ENCODE measurements around the gene RTP5. TPM values are rescaled to one million over a fixed set of nuclear protein-coding genes. Genes with fewer than 3 reads are reported as not detected.
"Not testable (repeated sequence)": the region's sequence is repeated elsewhere in the genome, so short reads cannot be mapped to it uniquely, and the experiment has no call there.

RTP5 gene
- 0.09 and 0.30 TPM in 2 replicates for total RNA-seq

DNA sequence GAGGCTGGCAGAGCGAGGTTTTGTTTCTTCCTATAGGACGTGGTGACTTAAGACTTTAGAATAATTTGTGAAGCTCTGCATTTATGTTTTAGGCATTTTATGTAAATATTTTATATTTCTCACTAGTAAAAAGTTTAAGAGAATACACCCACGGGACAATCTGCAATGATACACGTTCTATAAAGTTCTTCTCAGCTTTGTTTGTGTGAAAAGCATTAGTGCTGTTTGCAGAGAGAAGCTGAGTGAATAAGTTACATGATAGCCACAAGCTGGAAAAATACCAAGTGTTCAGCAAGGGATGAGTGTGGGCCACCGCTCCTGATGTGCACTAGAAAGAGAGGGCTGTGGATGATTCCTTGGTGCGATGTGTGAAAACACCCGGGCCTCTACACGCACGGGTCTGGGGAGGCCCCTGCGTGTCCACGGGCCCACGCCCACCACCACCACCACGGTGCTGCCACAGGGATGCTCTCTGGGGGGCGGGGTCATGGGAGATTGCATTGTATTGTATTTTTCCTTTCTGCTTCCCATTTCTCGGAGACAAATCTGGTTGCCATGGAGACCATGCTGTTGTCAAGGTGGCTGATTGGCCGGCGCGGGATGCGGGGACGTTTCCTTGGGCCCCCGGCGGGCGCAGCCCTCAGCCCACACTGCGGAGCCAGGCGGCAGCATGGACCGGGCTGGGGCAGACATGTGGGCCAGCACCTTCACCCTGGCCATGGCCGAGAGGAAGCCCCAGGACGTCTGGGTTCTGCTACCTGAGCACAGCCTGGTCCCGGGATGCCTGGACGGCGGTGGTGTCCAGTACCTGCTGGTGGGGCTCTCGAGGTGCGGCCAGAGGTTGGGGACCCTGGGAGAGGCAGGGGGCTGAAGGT is at the start of gene RTP5:
Gene RTP5, plus strand, starts transcription at position 643 of the 875 bp plus-strand sequence. Its CDS starts 28 bp downstream, at position 671.
- Mint-ChIP-seq H3K36me3 (ENCODE audit: low read depth) (peaks cover under 1% of the 10 kb centered on the region), H3K9me3 (peaks cover 3% of the 10 kb centered on the region), H3K27ac (no peak within 1 kb of the TSS), H3K4me1 (ENCODE audit: low read depth) (peaks cover 34% of the 10 kb centered on the region), H3K27me3 (ENCODE audit: low read depth) (peaks cover 15% of the 10 kb centered on the region), H3K4me3 (ENCODE audit: low read depth) (no peak within 1 kb of the TSS)
- no peak for DNase-seq (ENCODE audit: low spot score)
- intact Hi-C loops (cut with micrococcal nuclease), result no loop called here

DNA sequence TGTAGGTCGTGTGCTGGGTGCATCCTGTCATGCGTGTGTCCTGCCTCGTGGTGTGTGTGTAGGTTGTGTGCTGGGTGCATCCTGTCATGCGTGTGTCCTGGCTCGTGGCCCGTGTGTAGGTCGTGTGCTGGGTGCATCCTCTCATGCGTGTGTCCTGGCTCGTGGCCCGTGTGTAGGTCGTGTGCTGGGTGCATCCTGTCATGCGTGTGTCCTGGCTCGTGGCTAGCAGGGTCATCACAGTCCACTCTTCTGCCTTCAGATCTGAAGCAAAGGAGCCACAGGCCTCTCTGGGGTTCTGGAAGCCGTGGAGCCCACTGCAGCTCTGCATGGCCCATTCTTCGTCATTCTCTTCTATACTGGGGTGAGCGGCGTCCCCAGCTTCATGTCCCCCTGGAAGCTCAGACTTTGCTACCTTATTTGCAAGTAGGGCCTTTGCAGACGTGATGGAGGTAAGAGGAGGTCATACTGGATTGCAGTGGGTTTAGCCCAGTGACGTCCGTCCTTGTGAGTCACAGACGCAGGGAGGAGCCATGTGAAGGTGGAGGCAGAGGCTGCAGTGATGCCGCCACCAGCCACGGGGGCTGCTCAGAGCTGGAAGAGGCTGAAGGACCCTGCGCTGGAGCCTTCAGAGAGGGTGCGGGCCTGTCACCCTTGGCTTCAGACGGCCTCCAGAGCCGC is 49.4 kb upstream of the RTP5 start:
- H3K27me3 Mint-ChIP-seq (ENCODE audit: low read depth); H3K27ac Mint-ChIP-seq; H3K4me3 Mint-ChIP-seq (ENCODE audit: low read depth); intact Hi-C loops (cut with micrococcal nuclease); H3K36me3 Mint-ChIP-seq (ENCODE audit: low read depth); H3K4me1 Mint-ChIP-seq (ENCODE audit: low read depth): not testable (repeated sequence)
- H3K9me3 Mint-ChIP-seq, result peaks cover 16% of the 10 kb centered on the region
- peak; percentile 1 for DNase-seq (ENCODE audit: low spot score)

DNA sequence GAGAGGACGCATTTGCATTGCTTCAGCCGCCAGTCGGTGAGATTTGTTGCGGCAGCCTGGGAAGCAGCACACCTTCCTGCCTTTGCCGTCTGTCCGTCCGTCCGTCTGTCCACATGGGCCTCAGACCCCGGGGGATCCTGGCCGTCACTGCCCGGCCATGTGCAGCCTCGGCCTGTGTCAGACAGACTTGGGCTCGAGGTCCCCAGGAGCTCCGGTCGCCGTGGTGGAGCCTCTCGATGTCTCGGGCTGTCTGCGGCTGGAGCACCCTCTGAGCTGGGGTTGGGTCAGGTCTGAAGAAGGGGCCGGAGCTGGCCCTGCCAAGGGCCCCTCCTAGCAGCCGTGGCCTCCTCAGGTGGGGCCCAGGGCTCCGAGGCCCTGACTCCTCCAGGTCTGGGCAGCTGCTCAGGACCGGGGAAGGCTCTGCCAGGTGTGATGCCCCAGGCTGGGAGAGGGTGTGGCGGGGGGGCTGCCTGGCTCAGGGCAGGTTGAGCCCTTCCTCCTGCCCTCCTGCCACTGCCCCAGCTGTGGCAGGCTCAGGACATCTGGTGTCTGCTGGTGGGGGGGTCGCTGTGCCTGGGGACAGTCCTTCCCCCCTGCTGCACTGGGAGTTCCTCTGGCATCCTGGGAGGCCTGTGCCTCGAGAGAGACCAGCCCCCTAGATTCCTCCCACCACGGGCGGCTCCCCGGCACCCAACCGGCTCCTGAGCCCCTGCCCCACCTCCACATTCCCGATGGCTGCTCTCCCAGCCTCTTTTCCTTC is 48.7 kb upstream of the RTP5 start:
- intact Hi-C loops (cut with micrococcal nuclease), result no loop called here
- no peak overlapping the region for H3K4me3 Mint-ChIP-seq (ENCODE audit: low read depth)
- H3K9me3 Mint-ChIP-seq, result peaks cover 20% of the 10 kb centered on the region
- H3K27ac Mint-ChIP-seq, result no peak overlapping the region
- peaks cover 5% of the 10 kb centered on the region for H3K27me3 Mint-ChIP-seq (ENCODE audit: low read depth)
- peaks cover 3% of the 10 kb centered on the region for H3K36me3 Mint-ChIP-seq (ENCODE audit: low read depth)
- DNase-seq (ENCODE audit: low spot score), result peak; percentile 6
- peaks cover 8% of the 10 kb centered on the region for H3K4me1 Mint-ChIP-seq (ENCODE audit: low read depth)

DNA sequence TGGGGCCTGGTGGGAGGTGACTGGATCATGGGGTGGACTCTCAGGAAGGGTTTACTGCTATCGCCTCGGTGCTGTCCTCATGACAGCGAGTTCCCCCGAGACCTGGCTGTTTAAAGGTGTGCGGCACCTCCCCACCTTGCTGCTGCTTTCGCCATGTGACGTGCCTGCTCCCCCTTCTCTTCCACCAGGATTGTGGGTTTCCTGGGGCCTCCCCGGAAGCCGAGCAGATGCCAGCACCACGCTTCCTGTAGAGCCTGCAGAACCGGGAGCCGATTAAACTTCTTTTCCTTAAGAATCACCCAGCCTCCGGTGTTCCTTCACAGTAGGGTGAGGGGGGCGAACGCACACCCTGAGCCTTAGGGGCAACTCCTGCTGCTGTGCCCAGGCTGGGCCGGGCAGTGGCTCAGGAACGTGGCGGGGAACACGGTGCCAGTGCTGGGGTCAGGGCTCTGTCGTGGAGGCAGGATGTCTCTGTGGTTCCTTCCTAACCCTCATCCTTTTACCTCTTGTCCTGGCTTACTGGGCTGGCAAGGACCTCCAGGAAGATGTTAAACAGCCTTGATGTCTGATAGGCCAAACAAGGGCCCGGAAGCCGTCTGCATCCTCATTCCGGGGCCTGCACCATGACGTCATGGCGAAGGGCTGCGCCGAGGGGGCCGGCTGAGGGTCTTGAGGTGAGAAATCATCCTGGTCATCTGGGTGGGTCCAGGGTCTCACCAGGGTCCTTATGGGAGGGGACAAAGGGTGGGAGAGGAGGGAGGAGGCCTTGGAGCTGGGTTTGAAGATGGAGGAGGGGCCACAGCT is 47.9 kb upstream of the RTP5 start:
- Mint-ChIP-seq H3K9me3 (peaks cover 24% of the 10 kb centered on the region), H3K27me3 (ENCODE audit: low read depth) (peaks cover 5% of the 10 kb centered on the region), H3K4me1 (ENCODE audit: low read depth) (peaks cover 8% of the 10 kb centered on the region), H3K4me3 (ENCODE audit: low read depth) (no peak overlapping the region), H3K27ac (no peak overlapping the region), H3K36me3 (ENCODE audit: low read depth) (peaks cover 3% of the 10 kb centered on the region)
- intact Hi-C loops (cut with micrococcal nuclease), result no loop called here
- DNase-seq (ENCODE audit: low spot score), result peak; percentile 4

DNA sequence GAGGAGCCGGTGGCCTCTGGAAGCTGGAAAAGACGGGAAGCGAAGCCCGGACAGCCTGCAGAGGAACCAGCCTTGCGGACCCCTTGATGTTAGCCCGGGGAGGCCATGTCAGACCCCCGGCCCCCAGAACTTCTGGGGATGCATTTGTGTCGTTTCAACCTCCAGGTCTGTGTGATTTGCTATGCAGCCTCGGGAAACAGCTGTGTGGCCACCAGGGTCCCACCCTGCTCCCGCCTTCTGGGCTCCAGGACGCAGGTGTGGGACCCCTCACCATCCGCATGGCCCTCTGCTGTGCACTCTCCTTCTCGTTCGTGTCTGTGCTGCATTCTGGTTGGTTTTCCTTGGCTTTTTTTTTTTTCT is 47.3 kb upstream of the RTP5 start:
- no peak for DNase-seq (ENCODE audit: low spot score)
- peaks cover 8% of the 10 kb centered on the region for H3K4me1 Mint-ChIP-seq (ENCODE audit: low read depth)
- H3K36me3 Mint-ChIP-seq (ENCODE audit: low read depth), result peaks cover 3% of the 10 kb centered on the region
- intact Hi-C loops (cut with micrococcal nuclease), result no loop called here
- H3K27ac Mint-ChIP-seq, result no peak overlapping the region
- no peak overlapping the region for H3K4me3 Mint-ChIP-seq (ENCODE audit: low read depth)
- H3K27me3 Mint-ChIP-seq (ENCODE audit: low read depth), result peaks cover 5% of the 10 kb centered on the region
- H3K9me3 Mint-ChIP-seq, result peaks cover 29% of the 10 kb centered on the region

DNA sequence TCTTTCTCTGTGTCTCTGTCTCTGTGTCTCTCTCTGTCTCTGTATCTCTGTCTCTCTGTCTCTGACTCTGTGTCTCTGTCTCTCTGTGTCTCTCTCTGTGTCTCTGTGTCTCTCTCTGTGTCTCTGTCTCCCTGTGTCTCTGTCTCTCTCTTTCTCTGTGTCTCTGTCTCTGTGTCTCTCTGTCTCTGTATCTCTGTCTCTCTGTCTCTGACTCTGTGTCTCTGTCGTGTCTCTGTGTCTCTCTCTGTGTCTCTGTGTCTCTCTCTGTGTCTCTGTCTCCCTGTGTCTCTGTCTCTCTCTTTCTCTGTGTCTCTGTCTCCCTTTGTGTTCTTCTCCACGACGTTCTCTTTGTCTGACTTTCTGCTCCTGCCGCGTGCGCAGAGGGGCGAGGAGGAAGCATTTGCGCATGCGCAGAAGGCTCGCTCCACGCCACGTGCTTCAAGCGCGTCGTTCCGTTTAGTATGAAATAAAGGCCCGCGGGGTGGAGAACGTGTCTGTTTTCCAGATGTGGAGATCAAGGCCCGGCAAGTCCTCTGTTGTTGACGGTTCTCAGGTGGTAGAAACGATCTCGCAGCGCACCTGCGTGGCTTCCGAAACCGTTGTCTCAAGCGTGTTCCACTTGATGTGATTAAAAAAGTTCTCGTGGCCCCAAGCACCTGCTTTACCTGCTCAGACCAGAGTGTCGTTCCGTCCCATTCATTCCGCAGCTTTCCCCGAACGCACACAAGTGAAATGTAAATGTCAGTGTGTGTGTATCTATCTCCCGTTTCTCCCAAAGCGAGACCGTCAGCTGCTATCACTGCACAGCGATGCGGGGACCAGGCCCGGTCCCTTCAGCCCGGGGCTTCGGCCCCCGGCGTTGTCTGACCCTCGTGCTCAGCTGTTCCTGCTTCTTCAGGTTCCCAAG is 45.7 kb upstream of the RTP5 start:
- H3K4me3 Mint-ChIP-seq (ENCODE audit: low read depth); H3K4me1 Mint-ChIP-seq (ENCODE audit: low read depth); H3K27me3 Mint-ChIP-seq (ENCODE audit: low read depth); DNase-seq (ENCODE audit: low spot score); intact Hi-C loops (cut with micrococcal nuclease); H3K36me3 Mint-ChIP-seq (ENCODE audit: low read depth): not testable (repeated sequence)
- Mint-ChIP-seq H3K9me3 (peaks cover 41% of the 10 kb centered on the region), H3K27ac (peak overlapping the region; percentile 50)

DNA sequence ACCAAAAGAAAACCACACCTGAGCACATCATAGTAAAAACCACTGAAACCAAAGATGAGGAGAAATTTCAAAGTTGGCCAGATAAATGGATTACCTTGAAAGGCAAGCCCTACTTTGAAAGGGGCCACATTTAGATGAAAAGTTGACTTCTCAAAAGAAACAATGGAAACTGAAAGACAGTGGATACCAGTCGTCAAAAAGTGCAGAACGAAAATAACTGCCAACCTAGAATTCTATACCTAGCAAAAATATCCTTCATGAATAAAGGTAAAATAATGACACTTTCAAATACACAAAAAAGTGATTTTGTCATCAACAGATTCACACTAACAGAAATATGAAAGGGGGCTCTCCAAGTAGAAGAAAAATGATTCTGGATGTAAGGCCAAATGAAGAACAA is 42.1 kb upstream of the RTP5 start:
- H3K9me3 Mint-ChIP-seq, result peaks cover 41% of the 10 kb centered on the region
- no peak for DNase-seq (ENCODE audit: low spot score)
- peaks cover 18% of the 10 kb centered on the region for H3K27me3 Mint-ChIP-seq (ENCODE audit: low read depth)
- no peak overlapping the region for H3K4me3 Mint-ChIP-seq (ENCODE audit: low read depth)
- H3K4me1 Mint-ChIP-seq (ENCODE audit: low read depth), result peaks cover 3% of the 10 kb centered on the region
- intact Hi-C loops (cut with micrococcal nuclease), result no loop called here
- no peak overlapping the region for H3K27ac Mint-ChIP-seq
- peaks cover 3% of the 10 kb centered on the region for H3K36me3 Mint-ChIP-seq (ENCODE audit: low read depth)

DNA sequence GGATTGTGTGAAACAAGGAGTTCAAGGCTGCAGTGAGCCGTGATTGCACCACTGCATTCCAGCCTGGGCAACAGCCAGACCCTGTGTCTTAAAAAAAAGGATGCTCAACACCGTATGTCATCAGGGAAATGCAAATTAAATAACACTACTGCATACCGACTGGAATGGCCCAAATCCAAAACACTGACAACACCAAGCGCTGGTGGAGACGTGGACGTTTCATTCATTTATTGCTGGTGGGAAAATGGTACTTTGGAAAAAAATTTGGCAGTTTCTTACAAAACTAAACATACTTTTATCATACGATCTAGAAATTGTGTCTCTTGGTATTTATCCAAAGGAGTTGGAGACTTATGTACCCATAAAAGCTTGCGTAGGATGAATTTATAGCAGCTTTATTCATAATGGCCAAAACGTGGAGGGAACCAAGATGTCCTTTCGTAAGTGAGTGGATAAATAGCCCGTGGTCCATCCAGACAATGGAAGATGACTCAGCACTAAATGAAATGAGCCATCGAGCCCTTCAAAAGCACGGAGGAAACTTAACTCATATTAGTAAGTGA is 36.3 kb upstream of the RTP5 start:
- Mint-ChIP-seq H3K27ac (no peak overlapping the region), H3K9me3 (peaks cover 2% of the 10 kb centered on the region), H3K36me3 (ENCODE audit: low read depth) (no peaks in the 10 kb centered on the region), H3K4me1 (ENCODE audit: low read depth) (peaks cover 11% of the 10 kb centered on the region), H3K4me3 (ENCODE audit: low read depth) (no peak overlapping the region), H3K27me3 (ENCODE audit: low read depth) (peaks cover 40% of the 10 kb centered on the region)
- intact Hi-C loops (cut with micrococcal nuclease), result no loop called here
- no peak for DNase-seq (ENCODE audit: low spot score)

DNA sequence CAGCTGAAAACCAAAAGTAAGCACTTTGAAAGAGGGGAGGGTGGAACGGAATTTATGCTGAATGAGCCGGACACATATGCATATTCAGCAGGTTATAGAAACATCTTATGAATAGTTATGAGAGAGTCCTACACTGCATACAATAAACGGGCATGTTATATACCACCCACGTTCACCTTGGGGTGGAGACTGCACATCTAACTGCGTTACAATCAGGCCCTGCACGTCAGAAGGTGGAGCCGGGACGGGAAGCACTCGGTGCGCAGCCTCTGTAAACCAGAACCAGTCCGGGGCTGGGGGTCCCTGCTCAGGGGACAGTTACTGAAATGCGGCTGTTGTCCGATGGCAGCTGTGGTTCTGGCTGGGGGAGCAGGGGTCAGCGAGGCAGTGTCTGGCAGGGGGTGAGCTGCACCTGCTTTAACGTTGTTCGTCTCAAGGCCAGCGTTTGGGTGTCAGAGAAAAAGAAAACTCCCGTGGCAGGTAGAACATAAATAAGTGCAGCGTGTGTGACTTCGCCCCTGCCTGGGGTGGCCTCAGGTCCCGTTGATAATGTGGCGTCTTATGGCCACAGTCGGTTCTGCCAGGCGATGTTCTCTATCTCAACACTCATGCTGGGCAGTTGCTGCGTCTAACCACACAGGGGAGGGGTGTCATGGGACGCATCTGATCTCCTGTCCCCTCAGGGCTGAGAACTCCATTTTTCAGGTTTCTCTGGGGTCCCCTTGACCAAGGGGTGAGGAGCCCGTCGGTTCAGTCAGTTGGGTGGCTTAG is 35.6 kb upstream of the RTP5 start:
- H3K36me3 Mint-ChIP-seq (ENCODE audit: low read depth); H3K4me3 Mint-ChIP-seq (ENCODE audit: low read depth); H3K9me3 Mint-ChIP-seq; intact Hi-C loops (cut with micrococcal nuclease); H3K27ac Mint-ChIP-seq; DNase-seq (ENCODE audit: low spot score): not testable (repeated sequence)
- H3K27me3 Mint-ChIP-seq (ENCODE audit: low read depth), result peaks cover 42% of the 10 kb centered on the region
- peaks cover 16% of the 10 kb centered on the region for H3K4me1 Mint-ChIP-seq (ENCODE audit: low read depth)

DNA sequence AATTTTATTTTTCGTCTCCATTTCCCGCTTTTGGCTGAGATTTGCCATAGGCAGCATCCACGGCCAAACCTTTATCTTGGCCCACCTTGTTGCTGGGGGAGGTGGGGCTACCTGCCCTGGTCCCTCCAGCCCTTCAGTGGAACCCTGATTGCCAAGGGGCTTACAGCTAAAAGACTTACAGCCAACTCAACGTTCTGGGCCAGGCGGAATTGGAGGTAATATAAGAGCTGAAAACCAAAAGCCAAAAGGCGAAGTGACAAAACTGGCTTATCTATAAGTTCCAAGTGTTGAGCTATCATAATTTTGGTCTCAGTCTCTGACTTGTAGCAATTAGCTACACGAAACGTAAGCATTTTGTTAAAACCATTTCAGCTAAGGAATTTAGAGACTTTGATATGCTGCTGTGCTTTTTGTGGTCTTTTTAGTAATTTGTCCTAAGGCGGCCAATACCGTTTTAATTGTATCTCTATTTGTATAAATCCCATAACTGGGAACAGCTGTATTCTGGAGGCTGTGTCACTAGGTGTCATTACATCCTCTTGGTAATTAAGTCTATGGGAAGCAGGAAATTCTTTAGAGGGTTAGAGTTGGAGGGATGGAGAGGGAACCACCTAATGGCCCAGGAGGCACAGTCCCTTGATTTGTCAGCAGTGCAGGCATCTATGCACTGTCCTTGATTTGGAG is 34.9 kb upstream of the RTP5 start:
- Mint-ChIP-seq H3K27ac (no peak overlapping the region), H3K9me3 (no peaks in the 10 kb centered on the region), H3K4me1 (ENCODE audit: low read depth) (peaks cover 16% of the 10 kb centered on the region), H3K36me3 (ENCODE audit: low read depth) (no peaks in the 10 kb centered on the region), H3K4me3 (ENCODE audit: low read depth) (no peak overlapping the region), H3K27me3 (ENCODE audit: low read depth) (peaks cover 44% of the 10 kb centered on the region)
- intact Hi-C loops (cut with micrococcal nuclease), result no loop called here
- no peak for DNase-seq (ENCODE audit: low spot score)

Measured in activated T-helper 2 cell treated with anti-CD3 and anti-CD28 coated beads, Interferon-gamma antibody, Interleukin-2, Interleukin-4, amounts not matched to agents 10 μg/mL and 5 μg/mL and 100 μg/mL, durations not matched to agents 14 hours and 24 hours and 36 hours (primary cell).